ENCODE measurements around the gene SMARCA4. TPM values are rescaled to one million over a fixed set of nuclear protein-coding genes. Genes with fewer than 3 reads are reported as not detected.

Gene SMARCA4
- total RNA-seq, 1 experiment from 2014 or later, result 261 TPM

DNA sequence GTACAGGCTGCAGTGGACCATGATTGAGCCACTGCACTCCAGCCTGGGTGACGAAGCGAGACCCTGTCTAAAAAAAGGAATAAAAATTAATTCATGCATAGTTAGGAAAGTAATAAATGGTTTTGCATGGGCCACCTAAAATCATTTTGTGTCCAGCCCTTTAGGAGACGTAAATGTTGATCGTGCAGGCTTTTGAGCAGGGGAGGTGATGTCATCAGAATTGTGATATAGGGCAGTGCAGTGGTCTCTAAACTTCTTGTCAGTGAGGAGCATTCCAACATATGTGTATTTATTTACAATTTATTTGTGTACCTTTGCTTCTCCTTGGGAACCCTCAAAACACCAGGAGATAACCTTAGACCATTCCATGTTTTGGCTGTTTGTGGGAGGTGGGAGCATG is 3.0 kb downstream of the SMARCA4 start:
- no peaks in the 10 kb centered on the region for H3K27me3 ChIP-seq (ENCODE audit: insufficient read depth, low read length)
- H2AFZ ChIP-seq (ENCODE audit: low read length), result no peak overlapping the region
- no peak overlapping the region for H2BK12ac ChIP-seq (ENCODE audit: insufficient read length, low read depth, low read length)
- peak overlapping the region in 1 of 2 experiments; percentile 15; a peak in 2 of 5 replicates for H3K4me3 Mint-ChIP-seq
- peaks cover 56% of the 10 kb centered on the region for H3K79me2 ChIP-seq (ENCODE audit: insufficient read depth, low read length)
- DNase-seq, result no peak
- H2BK5ac ChIP-seq (ENCODE audit: insufficient read length, low read length), result no peak overlapping the region
- no peak overlapping the region for H4K8ac ChIP-seq (replicated peaks; ENCODE audit: insufficient read length, low read depth, low read length)
- H3K27me3 Mint-ChIP-seq (ENCODE audit: low read depth), result no peaks in the 10 kb centered on the region
- TF ChIP-seq, protein P1, sequence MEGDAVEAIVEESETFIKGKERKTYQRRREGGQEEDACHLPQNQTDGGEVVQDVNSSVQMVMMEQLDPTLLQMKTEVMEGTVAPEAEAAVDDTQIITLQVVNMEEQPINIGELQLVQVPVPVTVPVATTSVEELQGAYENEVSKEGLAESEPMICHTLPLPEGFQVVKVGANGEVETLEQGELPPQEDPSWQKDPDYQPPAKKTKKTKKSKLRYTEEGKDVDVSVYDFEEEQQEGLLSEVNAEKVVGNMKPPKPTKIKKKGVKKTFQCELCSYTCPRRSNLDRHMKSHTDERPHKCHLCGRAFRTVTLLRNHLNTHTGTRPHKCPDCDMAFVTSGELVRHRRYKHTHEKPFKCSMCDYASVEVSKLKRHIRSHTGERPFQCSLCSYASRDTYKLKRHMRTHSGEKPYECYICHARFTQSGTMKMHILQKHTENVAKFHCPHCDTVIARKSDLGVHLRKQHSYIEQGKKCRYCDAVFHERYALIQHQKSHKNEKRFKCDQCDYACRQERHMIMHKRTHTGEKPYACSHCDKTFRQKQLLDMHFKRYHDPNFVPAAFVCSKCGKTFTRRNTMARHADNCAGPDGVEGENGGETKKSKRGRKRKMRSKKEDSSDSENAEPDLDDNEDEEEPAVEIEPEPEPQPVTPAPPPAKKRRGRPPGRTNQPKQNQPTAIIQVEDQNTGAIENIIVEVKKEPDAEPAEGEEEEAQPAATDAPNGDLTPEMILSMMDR (conservative IDR thresholded peaks at IDR 0.05), result no peak
- H2BK120ac ChIP-seq (ENCODE audit: low read depth, low read length, poor library complexity, severe bottlenecking), result no peak overlapping the region
- no peak overlapping the region for H2AK5ac ChIP-seq (ENCODE audit: insufficient read length, low read length)
- no peak overlapping the region for H3K27ac Mint-ChIP-seq
- H4K5ac ChIP-seq (ENCODE audit: insufficient read length, low read depth, low read length), result no peak overlapping the region
- no peaks in the 10 kb centered on the region; the same call in 1 of the 2 replicates for H3K4me1 ChIP-seq (ENCODE audit: insufficient read depth, low read length)
- peaks cover 0 to 2% of the 10 kb centered on the region in 2 experiments; a peak in 1 of 5 replicates for H3K9me3 Mint-ChIP-seq
- no peak overlapping the region for H3K14ac ChIP-seq (ENCODE audit: insufficient read depth, low read length)
- H3K9ac ChIP-seq (ENCODE audit: extremely low read depth, insufficient read length, low read length), result no peak overlapping the region
- peaks cover 11 to 18% (median 17%) of the 10 kb centered on the region in 3 experiments; a peak in 6 of 7 replicates for H3K36me3 Mint-ChIP-seq (ENCODE audit: insufficient read depth in 1 of 3, low read depth in 3 of 3)
- no CpG with 5 or more reads among the region's 4 CpGs for WGBS (ENCODE audit: extremely low coverage, insufficient read length, low lambda C conversion rate)
- H3K56ac ChIP-seq (ENCODE audit: insufficient read length, low read depth, low read length), result no peak overlapping the region
- H3K4me1 Mint-ChIP-seq, result peaks cover 39 to 46% of the 10 kb centered on the region in 2 experiments
- no peak overlapping the region for H2BK20ac ChIP-seq (ENCODE audit: low read depth, low read length, poor library complexity, severe bottlenecking)
- no peak overlapping the region for H3K4ac ChIP-seq (ENCODE audit: low read depth, low read length)
- H3K23me2 ChIP-seq (ENCODE audit: insufficient read length, low read depth, low read length, poor library complexity, severe bottlenecking), result peaks cover 15% of the 10 kb centered on the region
- no peak overlapping the region for H3K27ac ChIP-seq (ENCODE audit: insufficient read length, low read depth, low read length)
- H3K4me2 ChIP-seq (ENCODE audit: insufficient read depth, insufficient read length, low read length), result no peak overlapping the region
- no peak overlapping the region for H3K23ac ChIP-seq (ENCODE audit: insufficient read length, low read depth, low read length)
- no peak overlapping the region for H4K91ac ChIP-seq (ENCODE audit: insufficient read length, low read depth, low read length)
- peaks cover 6% of the 10 kb centered on the region for H4K20me1 ChIP-seq (ENCODE audit: control insufficient read depth, insufficient read depth, insufficient read length)
- H3T11ph ChIP-seq (ENCODE audit: low read length), result no peak overlapping the region
- no peak overlapping the region for H2BK15ac ChIP-seq (ENCODE audit: low read depth, low read length)
- no peak overlapping the region for H3K18ac ChIP-seq (ENCODE audit: insufficient read length, low read depth, low read length)
- H3K9me3 ChIP-seq (ENCODE audit: control insufficient read depth, low read depth, low read length), result no peaks in the 10 kb centered on the region
- H3K79me1 ChIP-seq (ENCODE audit: insufficient read depth, low read depth, low read length, poor library complexity, severe bottlenecking), result no peaks in the 10 kb centered on the region
